GM12878 (cell line): ENCODE data around the gene DIP2C. TPM values are rescaled to one million over a fixed set of nuclear protein-coding genes. Genes with fewer than 3 reads are reported as not detected.

Source experiments
- ATAC-seq: fragments of 200-7000 bp; cut with Tn5 transposase; 3 replicates; pipeline ENCODE4 v1.9.1; 2020; ENCODE audit warnings: mild to moderate bottlenecking, moderate library complexity
- BruUV-seq: library from RNA; stranded (reverse); fragments of 400-500 nt; replicated peaks from 2 replicates; lab custom pipeline; 2021; lab: Mats Ljungman, UMichigan
- CTCF ChIA-PET: fragments of 300-600 bp; sonication (Branson Sonifier 250); formaldehyde crosslinking; extraction: SDS; loops from one replicate; lab custom pipeline; 2021; ENCODE audit warnings: inconsistent platforms; lab: Yijun Ruan, JAX
- POLR2A ChIA-PET: fragments of 350-600 bp; formaldehyde crosslinking; extraction: SDS; loops from one replicate; lab custom pipeline; 2021; ENCODE audit warnings: inconsistent platforms; lab: Charles Lee
- RAD21 ChIA-PET: fragments of 300-600 bp; sonication (Branson Sonifier 250); formaldehyde crosslinking; loops from one replicate; lab custom pipeline; 2023; ENCODE audit warnings: antibody characterized with exemption; ENCODE audit not compliant: unreplicated experiment; lab: Charles Lee
- SMC1A ChIA-PET: fragments of 300-600 bp; sonication (Branson Sonifier 250); formaldehyde crosslinking; loops from one replicate; lab custom pipeline; 2023; ENCODE audit not compliant: unreplicated experiment, uncharacterized antibody; lab: Charles Lee
- DNase-seq: peaks from one replicate; pipeline ENCODE4 v3.0.0-alpha.2; 2011; ENCODE audit warnings: low read depth, low spot score
- FAIRE-seq: peaks from 3 replicates; lab custom pipeline; 2011; peaks lifted over from hg19 to GRCh38; lab: Jason Lieb, UNC
- H2AFZ ChIP-seq: 2 replicates; pipeline ENCODE4 v1.6.0; 2011; ENCODE audit warnings: low read depth, low read length, control low read depth; ENCODE audit not compliant: control insufficient read depth
- H3K27ac ChIP-seq: 2 replicates; pipeline ENCODE4 v1.5.1; 2011; ENCODE audit warnings: control low read depth; ENCODE audit not compliant: control insufficient read depth, insufficient read depth
- H3K27me3 ChIP-seq, 2 experiments: replicated peaks in 1 of 2; 2 replicates each; pipeline versions ENCODE4 v1.6.0 to v1.6.1; 2011; ENCODE audit warnings: low read length in 1 of 2; ENCODE audit not compliant: control insufficient read depth in 2 of 2, insufficient read depth in 2 of 2
- H3K36me3 ChIP-seq, 2 experiments: 2 replicates each; pipeline ENCODE4 v1.5.1; 2011; ENCODE audit warnings: low read length in 1 of 2; ENCODE audit not compliant: control insufficient read depth in 2 of 2, insufficient read depth in 2 of 2
- H3K4me1 ChIP-seq: 2 replicates; pipeline ENCODE4 v1.6.1; 2011; ENCODE audit warnings: mild to moderate bottlenecking, low read length, moderate library complexity, mixed read lengths; ENCODE audit not compliant: control insufficient read depth, insufficient read depth
- H3K4me2 ChIP-seq: 2 replicates; pipeline ENCODE4 v1.6.0; 2011; ENCODE audit warnings: control low read depth; ENCODE audit not compliant: control insufficient read depth, insufficient read depth
- H3K4me3 ChIP-seq: fragments of 200-600 bp; sonication (generic); 2 replicates; pipeline ENCODE4 v1.5.1; 2016
- H3K79me2 ChIP-seq: 2 replicates; pipeline ENCODE4 v1.6.0; 2011; ENCODE audit warnings: low read length; ENCODE audit not compliant: control insufficient read depth, insufficient read depth
- H3K9ac ChIP-seq: 2 replicates; pipeline ENCODE4 v1.8.0; 2011; ENCODE audit warnings: low read length, control low read depth, mixed read lengths; ENCODE audit not compliant: control insufficient read depth, insufficient read depth
- H3K9me3 ChIP-seq: replicated peaks from 3 replicates; pipeline ENCODE4 v1.5.1; 2011; ENCODE audit warnings: mild to moderate bottlenecking, low read length; ENCODE audit not compliant: control insufficient read depth, insufficient read depth
- H4K20me1 ChIP-seq: 2 replicates; pipeline ENCODE4 v1.6.0; 2011; ENCODE audit not compliant: control insufficient read depth, insufficient read depth
- JUND ChIP-seq: IDR thresholded peaks from 2 replicates; pipeline ENCODE4 v1.6.1; 2012; ENCODE audit warnings: low read depth, mild to moderate bottlenecking, low read length, improper control_type of control experiment, moderate library complexity
- NR2C2 ChIP-seq: IDR thresholded peaks from 2 replicates; pipeline ENCODE4 v1.6.1; 2011; ENCODE audit warnings: borderline replicate concordance, low read depth; ENCODE audit not compliant: control insufficient read depth, insufficient read length
- PML ChIP-seq: IDR thresholded peaks from 2 replicates; pipeline ENCODE4 v1.6.1; 2012; ENCODE audit warnings: low read length, inconsistent platforms
- RAD51 ChIP-seq: fragments of 450-650 bp; IDR thresholded peaks from 2 replicates; pipeline ENCODE4 v1.6.1; 2016; ENCODE audit warnings: moderate library complexity, mild to moderate bottlenecking, inconsistent platforms
- SMARCA5 ChIP-seq: fragments of 450-650 bp; IDR thresholded peaks from 2 replicates; pipeline ENCODE4 v1.6.1; 2017; ENCODE audit warnings: mild to moderate bottlenecking
- SP1 ChIP-seq: IDR thresholded peaks from one replicate; pipeline ENCODE4 v1.6.1; 2011; ENCODE audit warnings: low read depth, low read length
- ZNF207 ChIP-seq: fragments of 450-650 bp; IDR thresholded peaks from 2 replicates; pipeline ENCODE4 v1.6.1; 2014; ENCODE audit warnings: antibody characterized with exemption, mild to moderate bottlenecking, borderline replicate concordance
- WGBS: methylation state at CpG from one replicate; pipeline ENCODE4 v1.1.6; 2016; ENCODE audit warnings: low lambda C conversion rate; ENCODE audit not compliant: insufficient replicate concordance, insufficient coverage; ENCODE audit errors: missing lambda C conversion rate; 5-methylcytosine and 5-hydroxymethylcytosine counted together
- in situ Hi-C: fragments of 300-500 bp; cut with MboI; formaldehyde crosslinking; loops from 9 replicates; pipeline ENCODE4 v1.14.3; 2018; ENCODE audit warnings: mixed read lengths
- intact Hi-C: fragments of 100-400 bp; cut with micrococcal nuclease; formaldehyde crosslinking; loops from one replicate; pipeline ENCODE4 v1.14.2; 2022; ENCODE audit not compliant: unreplicated experiment
- polyA plus RNA-seq, 11 experiments: library from polyadenylated mRNA; depleted of rRNA in 4 of 11; unstranded in 6 of 11; stranded (reverse) in 5 of 11; fragments of >200 nt; fragmentation: Nextera tagmentation in 4 of 11; fragmentation: Illumina TruSeq in 1 of 11; extraction: Ambion mirVana in 4 of 11; extraction: Trizol in 1 of 11; gene quantifications; 1 replicate in 1 of 11; 2 replicates in 10 of 11; pipeline versions ENCODE4 v1.2.1 to v1.2.3, GENCODE V29; 2011 to 2016; ENCODE audit warnings: inconsistent platforms in 2 of 11, missing spikeins in 2 of 11, low read depth in 1 of 11
- total RNA-seq, 4 experiments: library from RNA; depleted of rRNA in 3 of 4; stranded (reverse); fragments of >200 nt in 3 of 4; fragmentation: Illumina TruSeq in 1 of 4; extraction: Trizol in 1 of 4; gene quantifications; 2 replicates each; pipeline versions ENCODE4 v1.2.1 to v1.2.3, GENCODE V29; 2013 to 2021
- TF ChIP-seq, protein P1 (sequence below): fragments of 450-650 bp; formaldehyde crosslinking; IDR thresholded peaks from 2 replicates; pipeline ENCODE4 v1.4.0; 2020; ENCODE audit warnings: mild to moderate bottlenecking, moderate library complexity

The DIP2C gene
- total and polyA plus RNA-seq, 10 of the 15 experiments (the other 5 are each of a cell fraction or from before 2014, with no cell fraction given) = 0.01 to 0.10 (median 0.06) TPM

DNA sequence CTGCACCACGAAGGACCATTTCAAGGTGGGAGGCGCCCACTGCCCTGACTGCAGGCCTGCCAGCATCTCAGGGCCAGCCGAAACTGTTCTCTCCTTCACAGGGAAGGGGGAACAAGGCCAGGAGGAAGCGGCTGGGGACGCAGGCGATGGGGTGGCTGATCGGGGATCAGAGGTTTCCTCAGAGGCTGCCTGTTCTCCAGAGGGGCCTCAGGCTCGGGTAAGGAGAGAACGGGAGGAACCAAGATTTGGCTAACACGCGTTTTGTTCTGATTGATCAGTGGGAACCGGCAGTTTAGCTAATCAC is 87.9 kb downstream of the DIP2C start:
- H2AFZ ChIP-seq = no peak overlapping the region
- BruUV-seq = no TSS peak
- no peak overlapping the region for H3K4me2 ChIP-seq
- POLR2A ChIA-PET = no interaction called here
- in situ Hi-C loops (no loop called here), intact Hi-C loops (no loop called here)
- no peaks in the 10 kb centered on the region for H3K9me3 ChIP-seq
- TF ChIP-seq PML (no peak), NR2C2 (no peak), SMARCA5 (no peak), JUND (no peak), SP1 (no peak), RAD51 (no peak), ZNF207 (no peak)
- TF ChIP-seq, protein P1, sequence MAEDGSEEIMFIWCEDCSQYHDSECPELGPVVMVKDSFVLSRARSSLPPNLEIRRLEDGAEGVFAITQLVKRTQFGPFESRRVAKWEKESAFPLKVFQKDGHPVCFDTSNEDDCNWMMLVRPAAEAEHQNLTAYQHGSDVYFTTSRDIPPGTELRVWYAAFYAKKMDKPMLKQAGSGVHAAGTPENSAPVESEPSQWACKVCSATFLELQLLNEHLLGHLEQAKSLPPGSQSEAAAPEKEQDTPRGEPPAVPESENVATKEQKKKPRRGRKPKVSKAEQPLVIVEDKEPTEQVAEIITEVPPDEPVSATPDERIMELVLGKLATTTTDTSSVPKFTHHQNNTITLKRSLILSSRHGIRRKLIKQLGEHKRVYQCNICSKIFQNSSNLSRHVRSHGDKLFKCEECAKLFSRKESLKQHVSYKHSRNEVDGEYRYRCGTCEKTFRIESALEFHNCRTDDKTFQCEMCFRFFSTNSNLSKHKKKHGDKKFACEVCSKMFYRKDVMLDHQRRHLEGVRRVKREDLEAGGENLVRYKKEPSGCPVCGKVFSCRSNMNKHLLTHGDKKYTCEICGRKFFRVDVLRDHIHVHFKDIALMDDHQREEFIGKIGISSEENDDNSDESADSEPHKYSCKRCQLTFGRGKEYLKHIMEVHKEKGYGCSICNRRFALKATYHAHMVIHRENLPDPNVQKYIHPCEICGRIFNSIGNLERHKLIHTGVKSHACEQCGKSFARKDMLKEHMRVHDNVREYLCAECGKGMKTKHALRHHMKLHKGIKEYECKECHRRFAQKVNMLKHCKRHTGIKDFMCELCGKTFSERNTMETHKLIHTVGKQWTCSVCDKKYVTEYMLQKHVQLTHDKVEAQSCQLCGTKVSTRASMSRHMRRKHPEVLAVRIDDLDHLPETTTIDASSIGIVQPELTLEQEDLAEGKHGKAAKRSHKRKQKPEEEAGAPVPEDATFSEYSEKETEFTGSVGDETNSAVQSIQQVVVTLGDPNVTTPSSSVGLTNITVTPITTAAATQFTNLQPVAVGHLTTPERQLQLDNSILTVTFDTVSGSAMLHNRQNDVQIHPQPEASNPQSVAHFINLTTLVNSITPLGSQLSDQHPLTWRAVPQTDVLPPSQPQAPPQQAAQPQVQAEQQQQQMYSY = no peak
- ATAC-seq (no peak), DNase-seq (no peak), FAIRE-seq (no peak)
- SMC1A ChIA-PET = no interaction called here
- no peaks in the 10 kb centered on the region for H3K79me2 ChIP-seq
- CTCF ChIA-PET = no interaction called here
- H3K9ac ChIP-seq = no peak overlapping the region
- H3K4me3 ChIP-seq = no peak overlapping the region
- RAD21 ChIA-PET = no interaction called here
- no peak overlapping the region for H3K27ac ChIP-seq
- H3K27me3 ChIP-seq = peaks cover 0 to 3% of the 10 kb centered on the region in 2 experiments; a peak in 3 of 4 replicates
- H4K20me1 ChIP-seq = no peaks in the 10 kb centered on the region
- H3K36me3 ChIP-seq = no peaks in the 10 kb centered on the region
- under 1% methylated on average over 12 of the region's 12 CpGs for WGBS
- no peaks in the 10 kb centered on the region for H3K4me1 ChIP-seq
